HepG2 (cell line): ENCODE results near the gene GRK4. TPM values are rescaled to one million over a fixed set of nuclear protein-coding genes. Genes with fewer than 3 reads are reported as not detected.

Experiments used
- ATF2 ChIP-seq: sonication (generic); formaldehyde crosslinking; IDR thresholded peaks from 2 replicates; pipeline ENCODE4 v1.4.0; 2020; ENCODE audit warnings: missing genetic modification reagents
- BCL6 ChIP-seq: IDR thresholded peaks from 2 replicates; pipeline ENCODE4 v1.6.1; 2016; ENCODE audit warnings: missing genetic modification reagents, missing compliant biosample characterization
- CTCF ChIP-seq: sonication (generic); formaldehyde crosslinking; IDR thresholded peaks from 2 replicates; pipeline ENCODE4 v1.5.0; 2020; ENCODE audit warnings: mild to moderate bottlenecking, missing genetic modification reagents, moderate library complexity
- EP300 ChIP-seq, 3 experiments: sonication (generic) in 1 of 3; formaldehyde crosslinking in 1 of 3; IDR thresholded peaks; 2 replicates each; pipeline versions ENCODE4 v1.5.1 to v1.6.1; 2011 to 2020; ENCODE audit warnings: low read depth in 2 of 3, low read length in 2 of 3, borderline replicate concordance in 1 of 3, improper control_type of control experiment in 1 of 3, mild to moderate bottlenecking in 1 of 3, missing genetic modification reagents in 1 of 3, moderate library complexity in 1 of 3
- GFI1 ChIP-seq: sonication (generic); formaldehyde crosslinking; IDR thresholded peaks from 2 replicates; pipeline ENCODE4 v1.5.0; 2020; ENCODE audit warnings: missing genetic modification reagents, mild to moderate bottlenecking, borderline replicate concordance
- IKZF1 ChIP-seq: fragments of 450-650 bp; IDR thresholded peaks from 2 replicates; pipeline ENCODE4 v1.7.1; 2016
- MTERF4 ChIP-seq: sonication (generic); formaldehyde crosslinking; IDR thresholded peaks from 2 replicates; pipeline ENCODE4 v1.8.0; 2023; ENCODE audit warnings: mild to moderate bottlenecking, missing genetic modification reagents
- PAXIP1 ChIP-seq: sonication (generic); formaldehyde crosslinking; conservative IDR thresholded peaks from 2 replicates; pipeline ENCODE4 v1.4.0; 2020; ENCODE audit warnings: mild to moderate bottlenecking, missing genetic modification reagents, moderate library complexity
- TAF1 ChIP-seq: sonication (generic); formaldehyde crosslinking; IDR thresholded peaks from 2 replicates; pipeline ENCODE4 v1.4.0; 2020; ENCODE audit warnings: missing genetic modification reagents
- TBL1XR1 ChIP-seq: fragments of 150-350 bp; IDR thresholded peaks from 2 replicates; pipeline ENCODE4 v1.6.1; 2014; ENCODE audit warnings: borderline replicate concordance, low read length; ENCODE audit not compliant: partially characterized antibody
- THAP11 ChIP-seq: IDR thresholded peaks from 2 replicates; pipeline ENCODE4 v1.6.1; 2016; ENCODE audit warnings: missing biosample characterization, missing genetic modification reagents
- ZBTB34 ChIP-seq: sonication (generic); formaldehyde crosslinking; IDR thresholded peaks from 2 replicates; pipeline ENCODE4 v1.8.0; 2022; ENCODE audit warnings: mild to moderate bottlenecking, missing genetic modification reagents
- ZNF143 ChIP-seq: sonication (generic); formaldehyde crosslinking; IDR thresholded peaks from 2 replicates; pipeline ENCODE4 v1.4.0; 2020; ENCODE audit warnings: missing genetic modification reagents
- ZNF350 ChIP-seq: sonication (generic); formaldehyde crosslinking; IDR thresholded peaks from 2 replicates; pipeline ENCODE4 v1.4.0; 2020; ENCODE audit warnings: mild to moderate bottlenecking, low read depth, missing genetic modification reagents, borderline replicate concordance
- ZNF44 ChIP-seq: sonication (generic); formaldehyde crosslinking; IDR thresholded peaks from 2 replicates; pipeline ENCODE4 v1.5.1; 2020; ENCODE audit warnings: mild to moderate bottlenecking, missing genetic modification reagents
- ZNF629 ChIP-seq: sonication (generic); formaldehyde crosslinking; conservative IDR thresholded peaks from 2 replicates; pipeline ENCODE4 v1.5.0; 2020; ENCODE audit warnings: missing genetic modification reagents
- ZNF639 ChIP-seq: conservative IDR thresholded peaks from 2 replicates; pipeline ENCODE4 v1.6.1; 2018; ENCODE audit warnings: missing genetic modification reagents
- polyA plus RNA-seq, 8 experiments: library from polyadenylated mRNA; depleted of rRNA in 3 of 8; stranded (reverse) in 7 of 8; unstranded in 1 of 8; fragments of >200 nt; fragmentation: Illumina TruSeq in 4 of 8; extraction: Trizol in 4 of 8; gene quantifications; 2 replicates each; pipeline versions ENCODE4 v1.2.1 to v1.2.3, GENCODE V29; 2011 to 2016; ENCODE audit warnings: low read depth in 4 of 8, missing spikeins in 1 of 8, mixed read lengths in 1 of 8; ENCODE audit not compliant: insufficient read depth in 1 of 8
- total RNA-seq, 5 experiments: library from RNA; depleted of rRNA; stranded (reverse); fragments of >200 nt; fragmentation: Illumina TruSeq; extraction: Trizol; gene quantifications; 2 replicates each; pipeline ENCODE4 v1.2.3, GENCODE V29; 2016; ENCODE audit warnings: low read depth in 1 of 5

Gene GRK4
- total and polyA plus RNA-seq, 2 of the 13 experiments (the other 11 are each of a cell fraction or from before 2014, with no cell fraction given) = 1.8 to 2.0 TPM

- no peak for TF ChIP-seq PAXIP1
- peak; percentile 57; the same call in 1 of the 2 replicates for TF ChIP-seq ZNF143 (CRISPR knock-in tag)
- no peak for TF ChIP-seq ZNF44
- peak; percentile 17; the same call in 1 of the 2 replicates for TF ChIP-seq CTCF
- TF ChIP-seq MTERF4 (CRISPR knock-in tag) = no peak
- TF ChIP-seq ATF2 = peak; percentile 58
- peak; percentile 88 for TF ChIP-seq TAF1 (CRISPR knock-in tag)
- no peak for TF ChIP-seq TBL1XR1
- TF ChIP-seq ZNF350 (CRISPR knock-in tag) = no peak
- no peak for TF ChIP-seq EP300 (IDR thresholded peaks at IDR 0.05; ENCODE audit: low read depth in 2 of 2, low read length in 2 of 2)
- no peak for TF ChIP-seq EP300 (CRISPR knock-in tag; IDR thresholded peaks at IDR 0.05; ENCODE audit: borderline replicate concordance)
- TF ChIP-seq BCL6 (CRISPR knock-in tag) = no peak
- no peak for TF ChIP-seq IKZF1
- TF ChIP-seq ZNF629 = no peak
- peak; percentile 48; the same call in 1 of the 2 replicates for TF ChIP-seq ZNF639 (CRISPR knock-in tag)
- TF ChIP-seq THAP11 (CRISPR knock-in tag) = peak; percentile 86
- no peak for TF ChIP-seq ZBTB34 (CRISPR knock-in tag)
- no peak for TF ChIP-seq GFI1
Measured at GRCh38 chr4:2934813-2935761, 28.3 kb upstream of the GRK4 start (continued).
